A673 (cell line): ENCODE results near the gene UNC45B. TPM values are rescaled to one million over a fixed set of nuclear protein-coding genes. Genes with fewer than 3 reads are reported as not detected.

Experiments
- Bru-seq: library from RNA; stranded (reverse); fragments of 400-500 nt; gene quantifications from one replicate; lab custom pipeline; 2021; lab: Mats Ljungman, UMichigan
- BruChase-seq, 2 experiments: library from RNA; stranded (reverse); fragments of 400-500 nt; gene quantifications; one replicate each; lab custom pipeline; 2021; lab: Mats Ljungman, UMichigan
- BruUV-seq: library from RNA; stranded (reverse); fragments of 400-500 nt; replicated peaks from 2 replicates; lab custom pipeline; 2021; lab: Mats Ljungman, UMichigan
- CTCF ChIA-PET: fragments of 300-600 bp; sonication (Branson Sonifier 250); formaldehyde crosslinking; loops from one replicate; lab custom pipeline; 2022; ENCODE audit warnings: antibody characterized with exemption; lab: Charles Lee
- POLR2A ChIA-PET: fragments of 300-600 bp; sonication (Branson Sonifier 250); formaldehyde crosslinking; loops from one replicate; lab custom pipeline; 2022; ENCODE audit warnings: antibody characterized with exemption; ENCODE audit not compliant: low non-redundant PET; lab: Charles Lee
- DNase-seq: peaks from one replicate; pipeline ENCODE4 v3.0.0-alpha.2; 2015; ENCODE audit warnings: low spot score
- H3K27ac ChIP-seq: fragments of 200-600 bp; sonication (generic); 2 replicates; pipeline ENCODE4 v1.5.1; 2016; ENCODE audit warnings: mixed run types, low read depth, mild to moderate bottlenecking, mixed read lengths, antibody characterized with exemption, low read length; ENCODE audit not compliant: poor library complexity, severe bottlenecking
- H3K27me3 ChIP-seq: fragments of 200-600 bp; sonication (generic); replicated peaks from 2 replicates; pipeline ENCODE4 v1.6.1; 2017; ENCODE audit warnings: mixed run types, low read depth, mild to moderate bottlenecking, mixed read lengths, antibody characterized with exemption, low read length; ENCODE audit not compliant: insufficient read depth, poor library complexity
- H3K36me3 ChIP-seq: fragments of 200-600 bp; sonication (generic); 2 replicates; pipeline ENCODE4 v1.6.1; 2016; ENCODE audit warnings: mixed run types, mild to moderate bottlenecking, mixed read lengths, antibody characterized with exemption, low read length; ENCODE audit not compliant: insufficient read depth, poor library complexity, severe bottlenecking
- H3K4me1 ChIP-seq: fragments of 200-600 bp; sonication (generic); 2 replicates; pipeline ENCODE4 v1.6.1; 2017; ENCODE audit warnings: mixed run types, mild to moderate bottlenecking, mixed read lengths, antibody characterized with exemption, low read length; ENCODE audit not compliant: insufficient read depth, poor library complexity, severe bottlenecking
- H3K4me3 ChIP-seq: fragments of 200-600 bp; sonication (generic); 2 replicates; pipeline ENCODE4 v1.5.1; 2016; ENCODE audit warnings: low read depth, mixed run types, mild to moderate bottlenecking, mixed read lengths, low read length; ENCODE audit not compliant: poor library complexity, severe bottlenecking
- H3K9me3 ChIP-seq: fragments of 200-600 bp; sonication (generic); 2 replicates; pipeline ENCODE4 v1.6.1; 2016; ENCODE audit warnings: mixed run types, low read depth, mild to moderate bottlenecking, mixed read lengths, antibody characterized with exemption, low read length; ENCODE audit not compliant: poor library complexity, severe bottlenecking
- EZH2 ChIP-seq: fragments of 200-600 bp; sonication (generic); IDR thresholded peaks from 2 replicates; pipeline ENCODE4 v1.6.1; 2017; ENCODE audit warnings: borderline replicate concordance, low read depth, mild to moderate bottlenecking, mixed read lengths, antibody characterized with exemption, low read length; ENCODE audit not compliant: poor library complexity, severe bottlenecking
- intact Hi-C: fragments of 100-400 bp; cut with micrococcal nuclease; formaldehyde crosslinking; loops from one replicate; pipeline ENCODE4 v1.10.0; 2022; ENCODE audit not compliant: unreplicated experiment
- long read RNA-seq: library from polyadenylated mRNA; stranded (forward); transcript quantifications from one replicate; pipeline ENCODE4 v2.0.0, GENCODE V29; 2022
- total RNA-seq: library from RNA; stranded (reverse); gene quantifications from 2 replicates; pipeline ENCODE4 v1.2.3, GENCODE V29; 2021
- TF ChIP-seq, protein P1 (sequence below): fragments of 300-800, 200-600 bp; sonication (generic); conservative IDR thresholded peaks from 2 replicates; pipeline ENCODE4 v1.5.1; 2017; ENCODE audit warnings: low read depth, mild to moderate bottlenecking, antibody characterized with exemption, low read length, moderate library complexity, mixed read lengths

UNC45B gene, protein sequence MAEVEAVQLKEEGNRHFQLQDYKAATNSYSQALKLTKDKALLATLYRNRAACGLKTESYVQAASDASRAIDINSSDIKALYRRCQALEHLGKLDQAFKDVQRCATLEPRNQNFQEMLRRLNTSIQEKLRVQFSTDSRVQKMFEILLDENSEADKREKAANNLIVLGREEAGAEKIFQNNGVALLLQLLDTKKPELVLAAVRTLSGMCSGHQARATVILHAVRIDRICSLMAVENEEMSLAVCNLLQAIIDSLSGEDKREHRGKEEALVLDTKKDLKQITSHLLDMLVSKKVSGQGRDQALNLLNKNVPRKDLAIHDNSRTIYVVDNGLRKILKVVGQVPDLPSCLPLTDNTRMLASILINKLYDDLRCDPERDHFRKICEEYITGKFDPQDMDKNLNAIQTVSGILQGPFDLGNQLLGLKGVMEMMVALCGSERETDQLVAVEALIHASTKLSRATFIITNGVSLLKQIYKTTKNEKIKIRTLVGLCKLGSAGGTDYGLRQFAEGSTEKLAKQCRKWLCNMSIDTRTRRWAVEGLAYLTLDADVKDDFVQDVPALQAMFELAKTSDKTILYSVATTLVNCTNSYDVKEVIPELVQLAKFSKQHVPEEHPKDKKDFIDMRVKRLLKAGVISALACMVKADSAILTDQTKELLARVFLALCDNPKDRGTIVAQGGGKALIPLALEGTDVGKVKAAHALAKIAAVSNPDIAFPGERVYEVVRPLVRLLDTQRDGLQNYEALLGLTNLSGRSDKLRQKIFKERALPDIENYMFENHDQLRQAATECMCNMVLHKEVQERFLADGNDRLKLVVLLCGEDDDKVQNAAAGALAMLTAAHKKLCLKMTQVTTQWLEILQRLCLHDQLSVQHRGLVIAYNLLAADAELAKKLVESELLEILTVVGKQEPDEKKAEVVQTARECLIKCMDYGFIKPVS
- total RNA-seq (not detected in 2 replicates), Bru-seq, nascent RNA (not detected), BruChase-seq, experiment 1, labeled RNA remaining after a 2-hour chase (not detected), BruChase-seq, experiment 2, labeled RNA remaining after a 6-hour chase (percentile 3 among the genes with signal in this experiment)
- long read RNA-seq, result 0 reads

DNA sequence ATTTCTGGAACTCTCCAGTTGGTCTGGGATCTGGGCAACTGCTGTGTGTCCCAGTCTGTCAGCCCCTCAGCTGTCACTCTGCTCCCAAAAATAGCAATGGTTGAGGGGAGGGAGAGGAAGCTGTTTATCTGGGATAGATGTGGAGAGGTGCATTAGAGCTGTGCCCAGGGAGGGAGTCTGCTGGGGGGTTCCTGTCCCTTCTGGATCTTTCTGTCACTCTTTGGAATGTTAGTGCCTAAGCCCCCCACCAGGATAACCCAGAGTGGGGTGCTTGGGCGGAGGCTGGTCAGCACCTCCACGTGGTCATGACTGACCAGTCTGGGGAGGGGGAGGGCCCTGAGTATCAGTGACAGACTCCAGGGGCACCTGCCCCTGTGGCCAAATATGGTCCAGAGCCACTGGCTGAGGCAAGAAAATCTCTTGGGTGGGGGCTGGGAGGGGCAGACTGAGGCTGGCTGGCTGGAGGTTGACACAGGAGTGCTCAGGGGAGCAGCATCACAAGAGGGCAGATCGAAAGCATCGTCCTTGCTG is at the start of gene UNC45B:
Gene UNC45B (plus strand): TSS at position 443 of the 531 bp plus-strand sequence. CDS start 447 bp downstream, outside the sequence.
- intact Hi-C loops, result no loop called here
- Histone ChIP-seq H3K4me3 (no peak within 1 kb of the TSS), H3K9me3 (no peaks in the 10 kb centered on the region), H3K27me3 (no peaks in the 10 kb centered on the region), H3K36me3 (no peaks in the 10 kb centered on the region), H3K27ac (no peak within 1 kb of the TSS), H3K4me1 (no peaks in the 10 kb centered on the region)
- no peak for DNase-seq
- no TSS peak for BruUV-seq
- TF ChIP-seq, protein P1, sequence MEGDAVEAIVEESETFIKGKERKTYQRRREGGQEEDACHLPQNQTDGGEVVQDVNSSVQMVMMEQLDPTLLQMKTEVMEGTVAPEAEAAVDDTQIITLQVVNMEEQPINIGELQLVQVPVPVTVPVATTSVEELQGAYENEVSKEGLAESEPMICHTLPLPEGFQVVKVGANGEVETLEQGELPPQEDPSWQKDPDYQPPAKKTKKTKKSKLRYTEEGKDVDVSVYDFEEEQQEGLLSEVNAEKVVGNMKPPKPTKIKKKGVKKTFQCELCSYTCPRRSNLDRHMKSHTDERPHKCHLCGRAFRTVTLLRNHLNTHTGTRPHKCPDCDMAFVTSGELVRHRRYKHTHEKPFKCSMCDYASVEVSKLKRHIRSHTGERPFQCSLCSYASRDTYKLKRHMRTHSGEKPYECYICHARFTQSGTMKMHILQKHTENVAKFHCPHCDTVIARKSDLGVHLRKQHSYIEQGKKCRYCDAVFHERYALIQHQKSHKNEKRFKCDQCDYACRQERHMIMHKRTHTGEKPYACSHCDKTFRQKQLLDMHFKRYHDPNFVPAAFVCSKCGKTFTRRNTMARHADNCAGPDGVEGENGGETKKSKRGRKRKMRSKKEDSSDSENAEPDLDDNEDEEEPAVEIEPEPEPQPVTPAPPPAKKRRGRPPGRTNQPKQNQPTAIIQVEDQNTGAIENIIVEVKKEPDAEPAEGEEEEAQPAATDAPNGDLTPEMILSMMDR, result no peak
- TF ChIP-seq EZH2, result no peak
- CTCF ChIA-PET, result no interaction called here
- POLR2A ChIA-PET, result no interaction called here

DNA sequence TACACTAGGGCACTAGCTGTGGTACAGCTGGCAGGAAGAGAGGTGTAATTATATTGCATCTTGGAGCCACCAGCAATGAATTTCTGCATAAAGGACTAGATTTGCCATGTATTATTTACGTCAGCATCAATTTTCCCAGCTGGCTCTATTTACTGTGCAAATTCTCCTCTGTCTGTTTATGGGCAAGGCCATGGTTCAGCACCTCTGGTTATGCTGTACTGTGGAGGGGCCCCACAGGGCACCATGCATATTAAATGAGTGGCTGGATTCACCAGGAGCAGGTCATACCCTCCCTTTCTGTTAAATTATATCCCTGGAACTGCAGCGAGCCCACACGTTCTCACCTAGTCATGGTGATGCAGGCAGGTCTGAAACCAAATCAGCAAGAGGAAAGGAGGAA is 47.7 kb upstream of the UNC45B start:
- Histone ChIP-seq H3K4me1 (no peaks in the 10 kb centered on the region), H3K4me3 (no peak overlapping the region), H3K36me3 (no peaks in the 10 kb centered on the region), H3K27ac (no peak overlapping the region), H3K27me3 (no peaks in the 10 kb centered on the region), H3K9me3 (no peaks in the 10 kb centered on the region)
- ChIA-PET POLR2A (no interaction called here), CTCF (no interaction called here)
- no TSS peak for BruUV-seq
- no peak for DNase-seq
- TF ChIP-seq EZH2, result no peak
- TF ChIP-seq, protein P1, result no peak
- intact Hi-C loops, result no loop called here

DNA sequence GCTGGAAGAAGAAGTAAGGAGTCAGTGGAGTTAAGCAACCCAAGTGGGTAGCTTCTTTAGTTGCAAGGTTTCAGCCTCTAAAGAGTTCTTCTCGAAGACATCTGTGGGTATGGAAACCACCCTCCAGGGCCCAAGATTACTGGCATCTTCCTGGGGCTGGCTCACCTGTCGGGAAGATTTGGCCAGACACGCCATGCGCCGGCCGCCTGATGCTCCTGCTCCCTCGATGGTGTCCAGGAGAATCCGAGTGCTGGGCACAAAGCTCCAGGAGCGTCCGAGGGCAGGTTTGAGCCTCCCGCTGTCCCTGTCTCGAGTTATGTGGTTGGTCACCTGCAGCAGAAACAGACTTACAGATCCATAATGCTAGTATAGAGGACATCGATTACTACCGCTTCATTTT is 46.6 kb upstream of the UNC45B start:
- Histone ChIP-seq H3K4me1 (no peaks in the 10 kb centered on the region), H3K27ac (no peak overlapping the region), H3K9me3 (no peaks in the 10 kb centered on the region), H3K4me3 (no peak overlapping the region), H3K36me3 (no peaks in the 10 kb centered on the region), H3K27me3 (no peaks in the 10 kb centered on the region)
- POLR2A ChIA-PET, result no interaction called here
- TF ChIP-seq EZH2, result no peak
- TF ChIP-seq, protein P1, result no peak
- intact Hi-C loops, result no loop called here
- DNase-seq, result no peak
- CTCF ChIA-PET, result no interaction called here
- no TSS peak for BruUV-seq
